Measurements from ENCODE around the gene SEBOX.

DNA sequence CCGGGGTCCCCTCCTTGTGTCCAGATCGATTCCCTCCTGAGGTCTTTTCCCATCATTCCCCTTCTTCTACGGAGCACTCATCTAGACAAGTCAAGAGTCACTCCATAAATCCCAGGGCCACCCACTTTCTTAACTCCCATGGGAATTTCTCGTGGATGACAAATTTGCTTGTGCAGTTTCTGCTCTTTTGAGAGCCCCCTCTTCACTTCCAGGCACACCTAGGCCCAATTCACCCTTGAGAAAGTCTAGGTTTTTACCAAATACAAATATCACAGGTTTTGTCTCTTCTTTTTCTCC is 7.2 kb downstream of the SEBOX start:
- TF ChIP-seq POLR2A (IDR thresholded peaks at IDR 0.05): no peak
- TF ChIP-seq, protein P1, sequence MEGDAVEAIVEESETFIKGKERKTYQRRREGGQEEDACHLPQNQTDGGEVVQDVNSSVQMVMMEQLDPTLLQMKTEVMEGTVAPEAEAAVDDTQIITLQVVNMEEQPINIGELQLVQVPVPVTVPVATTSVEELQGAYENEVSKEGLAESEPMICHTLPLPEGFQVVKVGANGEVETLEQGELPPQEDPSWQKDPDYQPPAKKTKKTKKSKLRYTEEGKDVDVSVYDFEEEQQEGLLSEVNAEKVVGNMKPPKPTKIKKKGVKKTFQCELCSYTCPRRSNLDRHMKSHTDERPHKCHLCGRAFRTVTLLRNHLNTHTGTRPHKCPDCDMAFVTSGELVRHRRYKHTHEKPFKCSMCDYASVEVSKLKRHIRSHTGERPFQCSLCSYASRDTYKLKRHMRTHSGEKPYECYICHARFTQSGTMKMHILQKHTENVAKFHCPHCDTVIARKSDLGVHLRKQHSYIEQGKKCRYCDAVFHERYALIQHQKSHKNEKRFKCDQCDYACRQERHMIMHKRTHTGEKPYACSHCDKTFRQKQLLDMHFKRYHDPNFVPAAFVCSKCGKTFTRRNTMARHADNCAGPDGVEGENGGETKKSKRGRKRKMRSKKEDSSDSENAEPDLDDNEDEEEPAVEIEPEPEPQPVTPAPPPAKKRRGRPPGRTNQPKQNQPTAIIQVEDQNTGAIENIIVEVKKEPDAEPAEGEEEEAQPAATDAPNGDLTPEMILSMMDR (IDR thresholded peaks at IDR 0.05): no peak
- TF ChIP-seq POLR2AphosphoS5 (IDR thresholded peaks at IDR 0.05): no peak
- TF ChIP-seq EP300 (IDR thresholded peaks at IDR 0.05): no peak
